ENCODE results near the gene TESMIN. TPM values are rescaled to one million over a fixed set of nuclear protein-coding genes. Genes with fewer than 3 reads are reported as not detected.

TESMIN gene
- total RNA-seq, 1 experiment from 2014 or later = 24.8 TPM

DNA sequence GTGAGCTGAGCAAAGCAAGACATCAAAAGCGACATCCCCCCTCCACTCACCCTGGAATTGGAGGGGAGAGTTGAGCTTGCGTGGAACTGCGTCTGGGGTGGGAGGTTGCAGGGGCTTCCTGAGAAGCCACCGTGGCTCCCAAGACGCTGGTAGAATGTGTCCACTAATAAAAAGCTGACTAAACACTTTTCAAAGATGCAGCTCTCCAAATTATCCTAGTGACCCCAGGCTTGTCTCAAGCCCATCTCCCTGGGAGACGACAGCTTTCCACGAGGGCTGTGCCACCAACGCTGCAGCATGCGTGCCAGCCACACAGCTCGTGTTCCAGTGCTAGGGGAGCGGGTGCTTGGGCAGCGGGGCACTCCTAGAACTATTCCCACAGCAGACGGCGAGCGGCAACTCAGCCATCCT lies 73.3 kb downstream of the TESMIN start:
- ATAC-seq = no peak
- H3K27ac ChIP-seq (ENCODE audit: low read depth, low read length) = no peak overlapping the region
- no peak overlapping the region for H3K4me2 ChIP-seq (ENCODE audit: low read length)
- no peaks in the 10 kb centered on the region for H3K36me3 ChIP-seq (ENCODE audit: control insufficient read depth in 1 of 2, insufficient read depth in 2 of 2, low read length in 2 of 2)
- H3K4me3 ChIP-seq (replicated peaks in 1 of 2; ENCODE audit: low read depth in 1 of 2, low read length in 2 of 2) = no peak overlapping the region
- no peak for TF ChIP-seq EZH2 (IDR thresholded peaks at IDR 0.05)
- no peak for TF ChIP-seq ELF1 (IDR thresholded peaks at IDR 0.05; ENCODE audit: borderline replicate concordance, low read depth)
- no peak for TF ChIP-seq JUND (IDR thresholded peaks at IDR 0.05)
- H3K4me1 ChIP-seq (ENCODE audit: control insufficient read depth in 1 of 2, insufficient read depth in 2 of 2, low read length in 2 of 2) = peaks cover 13 to 25% of the 10 kb centered on the region in 2 experiments
- no peaks in the 10 kb centered on the region for H3K9me2 ChIP-seq (ENCODE audit: insufficient read depth)
- no peaks in the 10 kb centered on the region for H3K27me3 ChIP-seq (ENCODE audit: insufficient read depth, low read length)
- H2AFZ ChIP-seq (ENCODE audit: low read depth, low read length, poor library complexity, severe bottlenecking) = no peak overlapping the region
- no peak overlapping the region for H3K9ac ChIP-seq (ENCODE audit: low read length)
- H4K20me1 ChIP-seq (ENCODE audit: insufficient read depth) = no peaks in the 10 kb centered on the region
- no TSS peak for BruUV-seq (replicated peaks)
- ChIA-PET CTCF (no interaction called here), RAD21 (ENCODE audit: low non-redundant PET in 1 of 2, low total read pairs in 2 of 2, uncharacterized antibody in 2 of 2, unreplicated experiment in 2 of 2) (interaction anchor here in 1 of 2 experiments (0.6 kb wide), 1 partner anchor 49 kb away, joined by 3 read pairs; no protein-coding TSS in a partner anchor), POLR2A (interaction anchor here (1.6 kb wide), 1 partner anchor 13 kb away, joined by 5 read pairs; no protein-coding TSS in a partner anchor)
- intact Hi-C loops (cut with micrococcal nuclease) = no loop called here
- no peak for DNase-seq (ENCODE audit: low read depth, low spot score)
- no peaks in the 10 kb centered on the region for H3K79me2 ChIP-seq (ENCODE audit: insufficient read depth, low read length)
- H3K9me3 ChIP-seq (ENCODE audit: control insufficient read depth in 1 of 2, insufficient read depth in 1 of 2, low read depth in 1 of 2, low read length in 2 of 2) = peaks cover 0 to 3% of the 10 kb centered on the region in 2 experiments; a peak in 1 of 4 replicates

DNA sequence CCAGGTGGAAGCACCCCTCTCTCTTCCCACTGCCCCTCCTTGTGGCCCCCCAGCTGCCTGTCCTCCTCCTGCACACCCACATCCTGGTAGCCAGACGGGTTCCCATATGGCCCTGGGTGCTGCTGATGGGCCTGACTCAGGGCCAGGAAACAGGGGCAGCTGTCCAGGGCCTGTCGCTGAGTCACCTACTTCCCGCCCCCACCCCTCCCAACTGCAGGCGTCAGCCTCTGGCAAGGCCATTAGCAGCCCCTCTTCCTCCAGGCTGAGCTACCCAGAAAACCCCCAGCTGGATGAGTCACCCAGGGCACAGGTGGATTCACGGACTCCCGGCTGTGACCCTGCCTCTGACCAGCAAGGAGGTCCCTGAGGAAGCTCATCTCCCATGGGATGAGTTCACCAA lies 73.9 kb downstream of the TESMIN start:
- POLR2A ChIA-PET = interaction anchor here (0.6 to 1.6 kb wide), 2 partner anchors 13 to 79 kb away, joined by 3 to 5 read pairs; no protein-coding TSS in a partner anchor
- Histone ChIP-seq H3K36me3 (ENCODE audit: control insufficient read depth in 1 of 2, insufficient read depth in 2 of 2, low read length in 2 of 2) (no peaks in the 10 kb centered on the region), H3K9me3 (ENCODE audit: control insufficient read depth in 1 of 2, insufficient read depth in 1 of 2, low read depth in 1 of 2, low read length in 2 of 2) (peaks cover 0 to 3% of the 10 kb centered on the region in 2 experiments; a peak in 1 of 4 replicates), H3K4me3 (replicated peaks in 1 of 2; ENCODE audit: low read depth in 1 of 2, low read length in 2 of 2) (no peak overlapping the region), H3K4me2 (ENCODE audit: low read length) (peak overlapping the region; percentile 50), H3K4me1 (ENCODE audit: control insufficient read depth in 1 of 2, insufficient read depth in 2 of 2, low read length in 2 of 2) (peaks cover 11 to 19% of the 10 kb centered on the region in 2 experiments), H3K79me2 (ENCODE audit: insufficient read depth, low read length) (no peaks in the 10 kb centered on the region), H3K9ac (ENCODE audit: low read length) (no peak overlapping the region), H2AFZ (ENCODE audit: low read depth, low read length, poor library complexity, severe bottlenecking) (no peak overlapping the region), H4K20me1 (ENCODE audit: insufficient read depth) (no peaks in the 10 kb centered on the region), H3K9me2 (ENCODE audit: insufficient read depth) (no peaks in the 10 kb centered on the region), H3K27ac (ENCODE audit: low read depth, low read length) (peak overlapping the region; percentile 1; the same call in 1 of the 2 replicates), H3K27me3 (ENCODE audit: insufficient read depth, low read length) (no peaks in the 10 kb centered on the region)
- no TSS peak for BruUV-seq (replicated peaks)
- intact Hi-C loops (cut with micrococcal nuclease) = no loop called here
- ATAC-seq (peak; percentile 90), DNase-seq (ENCODE audit: low read depth, low spot score) (peak; percentile 59)
- CTCF ChIA-PET = interaction anchor here (0.7 kb wide), 2 partner anchors 100 to 667 kb away, joined by 3 to 4 read pairs; no protein-coding TSS in a partner anchor
- RAD21 ChIA-PET (ENCODE audit: low non-redundant PET in 1 of 2, low total read pairs in 2 of 2, uncharacterized antibody in 2 of 2, unreplicated experiment in 2 of 2) = interaction anchor here in 1 of 2 experiments (0.6 kb wide), 1 partner anchor 49 kb away, joined by 3 read pairs; no protein-coding TSS in a partner anchor
- TF ChIP-seq CBX3 (IDR thresholded peaks at IDR 0.05; ENCODE audit: low read depth) = 0 out of 2 replicates have a peak, but pooled peaks have one; percentile 36
- TF ChIP-seq CEBPB (IDR thresholded peaks at IDR 0.05; ENCODE audit: low read depth) = no peak
- TF ChIP-seq, protein P1, sequence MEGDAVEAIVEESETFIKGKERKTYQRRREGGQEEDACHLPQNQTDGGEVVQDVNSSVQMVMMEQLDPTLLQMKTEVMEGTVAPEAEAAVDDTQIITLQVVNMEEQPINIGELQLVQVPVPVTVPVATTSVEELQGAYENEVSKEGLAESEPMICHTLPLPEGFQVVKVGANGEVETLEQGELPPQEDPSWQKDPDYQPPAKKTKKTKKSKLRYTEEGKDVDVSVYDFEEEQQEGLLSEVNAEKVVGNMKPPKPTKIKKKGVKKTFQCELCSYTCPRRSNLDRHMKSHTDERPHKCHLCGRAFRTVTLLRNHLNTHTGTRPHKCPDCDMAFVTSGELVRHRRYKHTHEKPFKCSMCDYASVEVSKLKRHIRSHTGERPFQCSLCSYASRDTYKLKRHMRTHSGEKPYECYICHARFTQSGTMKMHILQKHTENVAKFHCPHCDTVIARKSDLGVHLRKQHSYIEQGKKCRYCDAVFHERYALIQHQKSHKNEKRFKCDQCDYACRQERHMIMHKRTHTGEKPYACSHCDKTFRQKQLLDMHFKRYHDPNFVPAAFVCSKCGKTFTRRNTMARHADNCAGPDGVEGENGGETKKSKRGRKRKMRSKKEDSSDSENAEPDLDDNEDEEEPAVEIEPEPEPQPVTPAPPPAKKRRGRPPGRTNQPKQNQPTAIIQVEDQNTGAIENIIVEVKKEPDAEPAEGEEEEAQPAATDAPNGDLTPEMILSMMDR (IDR thresholded peaks at IDR 0.05 in 2 of 3, conservative IDR thresholded peaks at IDR 0.05 in 1 of 3; ENCODE audit: borderline replicate concordance in 1 of 3, insufficient read depth in 1 of 3, low read depth in 2 of 3, low read length in 2 of 3) = no peak
- TF ChIP-seq, protein P2, sequence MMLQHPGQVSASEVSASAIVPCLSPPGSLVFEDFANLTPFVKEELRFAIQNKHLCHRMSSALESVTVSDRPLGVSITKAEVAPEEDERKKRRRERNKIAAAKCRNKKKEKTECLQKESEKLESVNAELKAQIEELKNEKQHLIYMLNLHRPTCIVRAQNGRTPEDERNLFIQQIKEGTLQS (IDR thresholded peaks at IDR 0.05) = no peak
- no peak; the same call in 1 of the 2 replicates for TF ChIP-seq SP1 (IDR thresholded peaks at IDR 0.05; ENCODE audit: low read depth)
- 0 out of 2 replicates have a peak, but pooled peaks have one; percentile 61 for TF ChIP-seq EGR1 (IDR thresholded peaks at IDR 0.05; ENCODE audit: low read depth)
- TF ChIP-seq POLR2AphosphoS5 (IDR thresholded peaks at IDR 0.05; ENCODE audit: low read depth, low read length) = peak; percentile 28; the same call in 1 of the 2 replicates
- peak; percentile 8 for TF ChIP-seq YY1 (IDR thresholded peaks at IDR 0.05; ENCODE audit: extremely low read depth, insufficient replicate concordance, low read depth, low read length)
- TF ChIP-seq, protein P3, sequence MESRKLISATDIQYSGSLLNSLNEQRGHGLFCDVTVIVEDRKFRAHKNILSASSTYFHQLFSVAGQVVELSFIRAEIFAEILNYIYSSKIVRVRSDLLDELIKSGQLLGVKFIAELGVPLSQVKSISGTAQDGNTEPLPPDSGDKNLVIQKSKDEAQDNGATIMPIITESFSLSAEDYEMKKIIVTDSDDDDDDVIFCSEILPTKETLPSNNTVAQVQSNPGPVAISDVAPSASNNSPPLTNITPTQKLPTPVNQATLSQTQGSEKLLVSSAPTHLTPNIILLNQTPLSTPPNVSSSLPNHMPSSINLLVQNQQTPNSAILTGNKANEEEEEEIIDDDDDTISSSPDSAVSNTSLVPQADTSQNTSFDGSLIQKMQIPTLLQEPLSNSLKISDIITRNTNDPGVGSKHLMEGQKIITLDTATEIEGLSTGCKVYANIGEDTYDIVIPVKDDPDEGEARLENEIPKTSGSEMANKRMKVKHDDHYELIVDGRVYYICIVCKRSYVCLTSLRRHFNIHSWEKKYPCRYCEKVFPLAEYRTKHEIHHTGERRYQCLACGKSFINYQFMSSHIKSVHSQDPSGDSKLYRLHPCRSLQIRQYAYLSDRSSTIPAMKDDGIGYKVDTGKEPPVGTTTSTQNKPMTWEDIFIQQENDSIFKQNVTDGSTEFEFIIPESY (IDR thresholded peaks at IDR 0.05; ENCODE audit: extremely low read depth, insufficient replicate concordance, low read length) = no peak
- no peak for TF ChIP-seq ZNF274 (IDR thresholded peaks at IDR 0.05; ENCODE audit: low read depth, low read length)
- TF ChIP-seq POLR2A (IDR thresholded peaks at IDR 0.05; ENCODE audit: borderline replicate concordance, extremely low read depth, insufficient read depth, insufficient read length) = no peak
- TF ChIP-seq EZH2 (IDR thresholded peaks at IDR 0.05) = no peak
- TF ChIP-seq FOSL1 (IDR thresholded peaks at IDR 0.05; ENCODE audit: low read depth) = peak; percentile 79
- no peak for TF ChIP-seq RAD21 (IDR thresholded peaks at IDR 0.05; ENCODE audit: low read depth)
- peak; percentile 80 for TF ChIP-seq JUND (IDR thresholded peaks at IDR 0.05)
